PFSK-1 (cell line): Measurements from ENCODE around the gene ZNF503.

Experiments used
- FOXP2 ChIP-seq: optimal IDR thresholded peaks from 2 replicates; pipeline ENCODE3; 2011; ENCODE audit warnings: borderline replicate concordance, control low read depth, inconsistent platforms; ENCODE audit not compliant: insufficient read depth; ENCODE audit errors: extremely low read length, extremely low read depth
- POLR2AphosphoS5 ChIP-seq: IDR thresholded peaks from 2 replicates; pipeline ENCODE4 v1.6.1; 2012; ENCODE audit warnings: low read depth, mild to moderate bottlenecking, control low read depth, low read length, moderate library complexity
- REST ChIP-seq, 2 experiments: IDR thresholded peaks; 2 replicates each; pipeline versions ENCODE4 v1.6.1 to v1.8.0; 2011 to 2012; ENCODE audit warnings: low read depth in 2 of 2, low read length in 2 of 2, control low read depth in 1 of 2, inconsistent platforms in 1 of 2, mild to moderate bottlenecking in 1 of 2, moderate library complexity in 1 of 2; ENCODE audit not compliant: insufficient read depth in 1 of 2
- SIN3A ChIP-seq: IDR thresholded peaks from 2 replicates; pipeline ENCODE4 v1.6.1; 2012; ENCODE audit warnings: mild to moderate bottlenecking, low read length, moderate library complexity, borderline replicate concordance; ENCODE audit not compliant: insufficient read depth
- TAF1 ChIP-seq: IDR thresholded peaks from 2 replicates; pipeline ENCODE4 v1.6.1; 2012; ENCODE audit warnings: low read length, control low read depth, borderline replicate concordance; ENCODE audit not compliant: insufficient read depth

Gene ZNF503

GRCh38 chr10:75397496-75398199, 3.9 kb downstream of the ZNF503 start:
- TF ChIP-seq FOXP2 (no peak), SIN3A (no peak), POLR2AphosphoS5 (no peak), TAF1 (no peak), REST (IDR thresholded peaks at IDR 0.05; ENCODE audit: insufficient read depth in 1 of 2, low read depth in 2 of 2, low read length in 2 of 2) (no peak)

GRCh38 chr10:75396631-75397495, 4.7 kb downstream of the ZNF503 start:
- TF ChIP-seq TAF1 = no peak
- TF ChIP-seq FOXP2 = no peak

GRCh38 chr10:75395932-75396630, 5.5 kb downstream of the ZNF503 start:
- TF ChIP-seq SIN3A = no peak
- TF ChIP-seq POLR2AphosphoS5 = no peak
- TF ChIP-seq FOXP2 = no peak
- TF ChIP-seq REST (IDR thresholded peaks at IDR 0.05; ENCODE audit: insufficient read depth in 1 of 2, low read depth in 2 of 2, low read length in 2 of 2) = no peak
- no peak for TF ChIP-seq TAF1

- no peak for TF ChIP-seq SIN3A
- TF ChIP-seq TAF1 = no peak
- TF ChIP-seq REST (IDR thresholded peaks at IDR 0.05; ENCODE audit: insufficient read depth in 1 of 2, low read depth in 2 of 2, low read length in 2 of 2) = no peak
- TF ChIP-seq POLR2AphosphoS5 = no peak
- TF ChIP-seq FOXP2 = no peak
Observed at GRCh38 chr10:75395066-75395931, 6.3 kb downstream of the ZNF503 start.
